GM12873 (cell line): ENCODE results near the gene EPHB6.
A peak's percentile ranks its signal among the peaks of the same experiment; 100 is the strongest.

Experiments
- TF ChIP-seq, protein P1 (sequence below): IDR thresholded peaks from 2 replicates; pipeline ENCODE4 v1.5.1; 2012; ENCODE audit warnings: low read depth, mild to moderate bottlenecking, moderate library complexity, low read length, control low read depth; ENCODE audit not compliant: insufficient read depth; ENCODE audit errors: missing control alignments

The EPHB6 gene

DNA sequence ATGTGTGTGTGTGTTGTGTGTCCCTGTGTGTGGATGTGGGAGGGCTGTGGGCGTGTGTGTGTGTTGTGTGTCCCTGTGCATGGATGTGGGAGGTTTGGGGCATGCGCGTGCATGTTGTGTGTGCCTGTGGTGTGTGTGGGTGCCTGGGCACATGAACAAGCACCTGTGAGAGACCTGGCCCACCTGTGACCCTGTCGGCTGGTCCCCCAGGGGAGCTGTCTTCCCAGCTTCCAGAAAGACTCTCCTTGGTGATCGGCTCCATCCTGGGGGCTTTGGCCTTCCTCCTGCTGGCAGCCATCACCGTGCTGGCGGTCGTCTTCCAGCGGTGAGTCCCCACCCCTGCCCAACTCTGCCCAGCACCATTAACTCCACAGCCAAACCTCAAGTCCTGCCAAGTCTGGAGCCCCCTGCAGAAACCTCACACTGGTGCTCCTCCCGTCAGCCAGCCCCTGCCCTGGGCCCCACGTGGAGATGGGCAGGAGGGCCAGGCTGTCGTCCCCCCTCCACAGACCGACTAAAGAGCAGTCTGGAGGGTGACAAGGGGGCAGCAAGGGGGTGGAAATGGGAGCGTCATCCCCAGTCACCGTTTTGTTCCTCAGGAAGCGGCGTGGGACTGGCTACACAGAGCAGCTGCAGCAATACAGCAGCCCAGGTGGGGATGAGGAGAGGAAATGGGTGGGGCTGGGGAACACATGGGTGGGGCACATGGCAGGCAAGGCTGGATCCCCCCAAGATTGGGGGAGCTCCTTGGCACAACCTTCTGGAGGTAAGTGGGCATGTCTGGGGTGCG, 12.7 kb downstream of the EPHB6 start:
- TF ChIP-seq, protein P1, sequence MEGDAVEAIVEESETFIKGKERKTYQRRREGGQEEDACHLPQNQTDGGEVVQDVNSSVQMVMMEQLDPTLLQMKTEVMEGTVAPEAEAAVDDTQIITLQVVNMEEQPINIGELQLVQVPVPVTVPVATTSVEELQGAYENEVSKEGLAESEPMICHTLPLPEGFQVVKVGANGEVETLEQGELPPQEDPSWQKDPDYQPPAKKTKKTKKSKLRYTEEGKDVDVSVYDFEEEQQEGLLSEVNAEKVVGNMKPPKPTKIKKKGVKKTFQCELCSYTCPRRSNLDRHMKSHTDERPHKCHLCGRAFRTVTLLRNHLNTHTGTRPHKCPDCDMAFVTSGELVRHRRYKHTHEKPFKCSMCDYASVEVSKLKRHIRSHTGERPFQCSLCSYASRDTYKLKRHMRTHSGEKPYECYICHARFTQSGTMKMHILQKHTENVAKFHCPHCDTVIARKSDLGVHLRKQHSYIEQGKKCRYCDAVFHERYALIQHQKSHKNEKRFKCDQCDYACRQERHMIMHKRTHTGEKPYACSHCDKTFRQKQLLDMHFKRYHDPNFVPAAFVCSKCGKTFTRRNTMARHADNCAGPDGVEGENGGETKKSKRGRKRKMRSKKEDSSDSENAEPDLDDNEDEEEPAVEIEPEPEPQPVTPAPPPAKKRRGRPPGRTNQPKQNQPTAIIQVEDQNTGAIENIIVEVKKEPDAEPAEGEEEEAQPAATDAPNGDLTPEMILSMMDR: no peak

GRCh38 chr7:142868188-142868985, 13.5 kb downstream of the EPHB6 start:
- TF ChIP-seq, protein P1: peak; percentile 8

DNA sequence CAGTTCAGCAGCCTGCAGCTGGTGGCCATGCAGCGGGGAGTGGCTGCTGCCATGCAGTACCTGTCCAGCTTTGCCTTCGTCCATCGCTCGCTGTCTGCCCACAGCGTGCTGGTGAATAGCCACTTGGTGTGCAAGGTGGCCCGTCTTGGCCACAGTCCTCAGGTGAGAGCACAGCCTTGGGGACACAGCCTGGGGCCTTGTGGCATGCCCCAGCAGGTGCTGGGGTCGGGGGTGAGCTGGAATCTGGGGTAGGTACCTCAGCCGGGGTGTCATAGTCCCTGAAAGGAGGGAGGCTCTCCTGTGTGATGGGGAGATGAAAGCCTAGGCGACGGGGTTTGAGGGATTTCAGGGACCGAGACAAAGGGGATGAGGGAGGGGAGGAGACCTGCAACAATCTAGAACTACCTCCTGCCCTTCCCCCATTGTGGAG, 14.1 kb downstream of the EPHB6 start:
- TF ChIP-seq, protein P1: no peak

GRCh38 chr7:142869434-142869833, 14.6 kb downstream of the EPHB6 start:
- TF ChIP-seq, protein P1: no peak

DNA sequence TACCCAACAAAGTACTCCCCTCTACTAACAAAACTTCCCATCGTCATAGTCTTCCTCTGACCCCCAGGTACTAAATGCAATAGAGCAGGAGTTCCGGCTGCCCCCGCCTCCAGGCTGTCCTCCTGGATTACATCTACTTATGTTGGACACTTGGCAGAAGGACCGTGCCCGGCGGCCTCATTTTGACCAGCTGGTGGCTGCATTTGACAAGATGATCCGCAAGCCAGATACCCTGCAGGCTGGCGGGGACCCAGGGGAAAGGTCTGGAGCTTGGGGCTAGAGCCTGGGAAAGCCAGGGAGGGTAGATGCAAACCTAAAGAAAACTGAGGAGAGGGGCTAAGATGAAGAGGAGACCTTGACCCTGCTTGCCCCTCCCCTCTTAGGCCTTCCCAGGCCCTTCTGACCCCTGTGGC, 15.3 kb downstream of the EPHB6 start:
- TF ChIP-seq, protein P1: no peak

- TF ChIP-seq, protein P1: no peak
These were observed 15.8 kb downstream of the EPHB6 start for GRCh38 chr7:142870566-142871259.
